GM12865 (cell line): ENCODE measurements around the gene LTO1.

Experiments
- DNase-seq: peaks from one replicate; pipeline ENCODE4 v3.0.0; 2010; ENCODE audit warnings: low read depth
- H3K4me3 ChIP-seq: 2 replicates; pipeline ENCODE4 v1.5.1; 2011; ENCODE audit warnings: mild to moderate bottlenecking, low read depth, low read length, control low read depth
- TF ChIP-seq, protein P1 (sequence below): IDR thresholded peaks from 2 replicates; pipeline ENCODE4 v1.5.1; 2011; ENCODE audit warnings: low read length, control low read depth, low read depth, inconsistent platforms; ENCODE audit not compliant: insufficient read depth; ENCODE audit errors: missing control alignments

Gene LTO1

DNA sequence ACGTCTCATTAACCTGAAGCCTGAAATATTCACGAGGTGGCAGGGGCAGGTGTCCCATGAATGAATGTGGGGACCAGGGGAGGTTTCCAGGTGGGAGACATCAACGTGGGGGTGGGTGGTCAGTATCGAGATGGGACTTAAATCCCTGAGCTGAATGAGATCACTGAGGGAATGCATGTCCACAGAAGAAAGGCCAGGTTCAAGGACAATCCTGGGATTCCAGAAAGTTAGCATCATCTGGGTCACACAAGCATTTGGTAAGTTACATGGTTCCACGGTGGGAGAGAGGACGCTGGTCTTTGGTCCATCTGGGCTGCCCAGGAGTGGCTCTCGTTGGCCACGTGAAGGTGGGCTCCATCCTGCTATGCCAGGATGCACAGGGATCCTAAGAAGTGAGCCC is 56.9 kb downstream of the LTO1 start:
- DNase-seq: no peak
- TF ChIP-seq, protein P1, sequence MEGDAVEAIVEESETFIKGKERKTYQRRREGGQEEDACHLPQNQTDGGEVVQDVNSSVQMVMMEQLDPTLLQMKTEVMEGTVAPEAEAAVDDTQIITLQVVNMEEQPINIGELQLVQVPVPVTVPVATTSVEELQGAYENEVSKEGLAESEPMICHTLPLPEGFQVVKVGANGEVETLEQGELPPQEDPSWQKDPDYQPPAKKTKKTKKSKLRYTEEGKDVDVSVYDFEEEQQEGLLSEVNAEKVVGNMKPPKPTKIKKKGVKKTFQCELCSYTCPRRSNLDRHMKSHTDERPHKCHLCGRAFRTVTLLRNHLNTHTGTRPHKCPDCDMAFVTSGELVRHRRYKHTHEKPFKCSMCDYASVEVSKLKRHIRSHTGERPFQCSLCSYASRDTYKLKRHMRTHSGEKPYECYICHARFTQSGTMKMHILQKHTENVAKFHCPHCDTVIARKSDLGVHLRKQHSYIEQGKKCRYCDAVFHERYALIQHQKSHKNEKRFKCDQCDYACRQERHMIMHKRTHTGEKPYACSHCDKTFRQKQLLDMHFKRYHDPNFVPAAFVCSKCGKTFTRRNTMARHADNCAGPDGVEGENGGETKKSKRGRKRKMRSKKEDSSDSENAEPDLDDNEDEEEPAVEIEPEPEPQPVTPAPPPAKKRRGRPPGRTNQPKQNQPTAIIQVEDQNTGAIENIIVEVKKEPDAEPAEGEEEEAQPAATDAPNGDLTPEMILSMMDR: no peak
- no peak overlapping the region for H3K4me3 ChIP-seq

DNA sequence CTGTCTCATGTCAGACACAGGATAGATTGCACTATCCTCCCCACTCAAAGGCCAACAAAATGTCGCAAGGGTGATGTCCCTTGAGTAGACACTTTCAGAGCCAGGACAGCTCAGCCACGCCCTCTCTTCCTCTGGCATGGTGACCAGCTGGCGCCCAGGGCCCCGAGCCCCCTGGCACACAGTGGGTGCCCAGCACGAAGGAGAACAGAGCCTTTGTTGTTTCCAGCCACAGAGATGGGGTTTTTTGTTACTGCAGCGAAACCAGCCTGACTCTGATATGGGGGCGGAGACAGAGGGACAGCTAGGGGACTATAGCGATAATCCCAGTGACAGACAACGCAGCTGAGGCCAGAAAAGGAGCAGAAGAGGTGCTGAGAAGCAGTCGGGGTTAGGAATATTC is 57.5 kb downstream of the LTO1 start:
- TF ChIP-seq, protein P1: no peak
- no peak for DNase-seq
- no peak overlapping the region for H3K4me3 ChIP-seq

DNA sequence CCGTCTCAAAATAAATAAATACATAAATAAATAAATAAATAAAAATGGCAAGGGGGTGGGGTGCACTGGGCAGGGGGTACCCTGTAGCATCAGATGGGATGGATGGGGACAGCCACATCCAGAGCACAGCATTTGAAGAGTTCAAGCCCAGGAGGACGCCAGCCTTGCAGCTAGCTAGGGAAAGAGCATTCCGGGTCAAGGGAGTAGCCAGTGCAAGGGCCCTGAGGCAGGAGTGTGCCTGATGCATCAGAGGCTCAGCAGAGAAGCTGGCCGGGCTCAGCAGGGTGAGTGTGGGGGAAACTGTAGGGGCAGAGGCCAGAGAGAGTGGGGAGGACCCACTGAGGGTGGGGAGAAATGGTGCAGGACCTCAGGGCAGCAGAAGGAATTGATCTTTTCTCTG is 57.9 kb downstream of the LTO1 start:
- DNase-seq: no peak
- TF ChIP-seq, protein P1: no peak
- no peak overlapping the region for H3K4me3 ChIP-seq
